Fibroblast of skin of scalp (primary cell): ENCODE results near the gene MYOZ1.
"Not testable (repeated sequence)": the region's sequence is repeated elsewhere in the genome, so short reads cannot be mapped to it uniquely, and the experiment has no call there.

ENCODE experiments used
- DNase-seq: peaks from one replicate; pipeline ENCODE4 v3.0.0-alpha.2; 2013

Gene MYOZ1

GRCh38 chr10:73647211-73647874 lies 6.1 kb upstream of the MYOZ1 start:
- DNase-seq: peak; percentile 59

DNA sequence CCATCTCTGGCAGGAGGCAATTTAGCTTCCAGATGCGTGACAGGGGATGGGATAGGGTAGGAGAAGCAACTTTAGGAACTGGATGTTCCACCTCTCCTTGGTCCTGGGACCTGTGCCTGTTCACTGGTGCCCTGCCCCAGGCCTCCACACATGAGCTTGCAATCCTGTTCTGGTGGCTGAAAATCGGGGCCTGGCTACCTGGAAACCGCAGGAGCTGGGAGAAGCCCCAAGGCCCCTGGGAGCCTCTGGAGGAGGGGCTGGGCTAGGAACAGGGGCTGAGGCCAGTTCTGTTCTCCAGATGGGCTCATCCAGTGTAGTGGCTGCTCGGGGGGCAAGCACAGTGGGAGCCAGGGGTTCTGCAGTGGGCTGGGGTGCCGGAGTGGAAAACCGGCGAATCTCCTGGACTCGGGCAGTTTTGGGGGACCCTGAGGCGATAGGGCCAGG lies 5.3 kb upstream of the MYOZ1 start:
- DNase-seq: no peak

DNA sequence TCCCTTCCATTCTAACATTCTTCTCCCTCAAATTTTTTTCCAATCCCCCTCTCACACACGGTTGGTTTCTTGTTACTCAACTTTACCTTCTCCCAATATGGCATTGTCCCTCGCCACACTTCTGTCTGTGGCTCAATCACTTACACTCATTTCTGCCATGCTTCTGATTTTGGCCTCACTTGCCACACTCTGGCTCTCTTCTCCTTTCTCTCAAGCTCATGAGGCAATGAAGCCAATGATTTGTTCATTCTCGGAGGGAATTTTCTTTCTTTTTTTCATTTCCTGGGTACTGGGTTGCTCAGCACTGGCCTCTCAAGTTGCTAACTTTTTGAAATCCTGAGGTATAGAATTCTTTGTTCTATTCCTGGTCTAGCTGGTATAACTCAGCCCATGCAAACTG lies 4.0 kb upstream of the MYOZ1 start:
- no peak for DNase-seq

DNA sequence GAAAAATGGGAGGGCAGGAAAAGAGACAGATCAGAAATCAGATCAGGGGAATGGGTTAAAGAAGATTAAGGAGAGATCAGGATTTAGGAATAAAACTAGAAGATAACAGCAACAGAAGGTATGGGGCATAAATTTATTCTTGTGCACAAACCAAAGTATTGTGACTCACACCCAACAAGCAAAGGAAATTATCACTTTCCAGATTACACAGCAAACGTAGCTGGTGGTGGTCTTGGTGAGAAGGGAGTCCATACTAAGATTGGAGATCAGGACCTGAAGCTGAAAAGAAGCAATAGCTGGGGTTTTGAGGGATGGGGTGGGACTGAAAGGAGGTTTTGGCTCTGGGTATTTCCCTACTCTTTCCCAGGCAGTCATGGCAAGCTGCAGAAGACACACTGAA lies 3.5 kb upstream of the MYOZ1 start:
- DNase-seq: no peak

GRCh38 chr10:73644015-73644743 lies 2.9 kb upstream of the MYOZ1 start:
- peak; percentile 73 for DNase-seq

GRCh38 chr10:73643362-73643761 lies 2.1 kb upstream of the MYOZ1 start:
- DNase-seq: no peak

DNA sequence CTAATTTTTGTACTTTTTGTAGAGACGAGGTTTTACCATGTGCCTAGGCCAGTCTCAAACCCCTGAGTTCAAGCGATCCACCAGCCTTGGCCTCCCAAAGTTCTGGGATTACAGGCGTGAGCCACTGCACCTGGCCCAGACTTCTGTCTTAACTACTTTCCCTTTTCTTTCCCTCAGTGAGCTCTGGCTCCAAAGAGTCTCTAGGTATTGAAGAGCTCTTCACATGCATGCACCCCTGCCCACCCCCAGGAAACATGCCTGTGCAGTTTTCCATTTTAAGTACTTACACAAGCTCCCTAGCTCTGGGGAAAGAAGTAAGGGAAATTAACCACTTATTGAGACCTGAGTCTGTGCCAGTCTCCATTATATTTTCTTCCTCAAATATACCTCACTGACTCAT lies 2.0 kb downstream of the MYOZ1 start:
- no peak for DNase-seq

DNA sequence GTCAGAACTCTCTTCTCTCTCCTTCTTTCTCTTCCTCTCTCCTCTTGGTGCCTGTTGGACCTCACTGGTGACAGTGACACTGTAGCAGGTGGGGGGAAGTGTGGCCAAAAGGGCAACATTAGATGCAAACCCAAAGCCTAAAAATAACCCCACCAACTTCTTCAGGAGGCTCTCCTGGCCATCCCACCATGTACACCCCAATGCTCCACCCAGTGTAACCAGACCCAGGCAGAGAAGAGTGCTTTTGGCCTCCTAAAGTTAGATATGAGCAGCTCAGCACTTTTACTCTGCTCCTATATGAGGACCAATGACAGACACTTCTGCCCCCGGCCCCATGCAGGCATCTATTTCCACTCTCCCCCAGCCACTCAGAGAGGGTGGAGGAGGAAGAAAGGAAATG lies 5.5 kb downstream of the MYOZ1 start:
- no peak for DNase-seq

GRCh38 chr10:73634421-73634820 lies 6.9 kb downstream of the MYOZ1 start:
- DNase-seq: no peak

- no peak for DNase-seq
Observed at GRCh38 chr10:73629165-73629564, 12.1 kb downstream of the MYOZ1 start.

DNA sequence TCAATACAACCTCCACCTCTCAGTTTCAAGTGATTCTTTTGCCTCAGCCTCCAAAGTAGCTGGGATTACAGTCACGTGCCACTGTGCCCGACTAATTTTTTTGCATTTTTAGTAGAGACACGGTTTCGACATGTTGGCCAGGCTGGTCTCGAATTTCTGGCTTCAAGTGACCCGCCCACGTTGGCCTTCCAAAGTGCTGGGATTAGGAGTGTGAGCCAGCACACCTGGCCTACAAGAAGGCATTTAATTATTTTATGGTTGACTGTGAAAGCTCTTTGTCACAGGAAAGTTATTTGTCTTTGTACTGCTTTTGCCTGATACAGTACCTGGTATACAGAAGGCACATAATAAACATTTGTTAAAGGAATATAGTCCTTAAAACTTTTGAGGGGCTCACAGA lies 12.9 kb downstream of the MYOZ1 start:
- DNase-seq: no peak

DNA sequence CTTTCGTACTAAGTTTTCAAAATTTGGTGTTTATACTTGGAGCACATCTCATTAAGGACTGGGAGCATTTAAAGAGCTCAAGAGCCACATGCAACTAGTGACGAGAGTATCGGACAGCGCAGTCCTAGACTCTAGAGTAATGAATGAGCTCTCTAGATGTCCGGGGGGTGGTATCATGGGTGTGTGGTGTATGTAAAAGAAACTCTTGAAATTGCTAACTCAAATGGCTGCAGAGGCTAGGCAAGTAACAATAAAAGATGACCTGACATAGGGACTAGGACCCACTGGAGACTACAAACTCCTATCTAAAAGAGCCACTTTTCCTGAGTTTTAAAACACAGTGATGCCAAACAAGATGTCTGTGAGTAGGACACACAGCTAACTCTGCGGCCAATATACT lies 14.0 kb downstream of the MYOZ1 start:
- no peak for DNase-seq

- peak; percentile 98 for DNase-seq
Observed at GRCh38 chr10:73625884-73626752, 15.2 kb downstream of the MYOZ1 start.

DNA sequence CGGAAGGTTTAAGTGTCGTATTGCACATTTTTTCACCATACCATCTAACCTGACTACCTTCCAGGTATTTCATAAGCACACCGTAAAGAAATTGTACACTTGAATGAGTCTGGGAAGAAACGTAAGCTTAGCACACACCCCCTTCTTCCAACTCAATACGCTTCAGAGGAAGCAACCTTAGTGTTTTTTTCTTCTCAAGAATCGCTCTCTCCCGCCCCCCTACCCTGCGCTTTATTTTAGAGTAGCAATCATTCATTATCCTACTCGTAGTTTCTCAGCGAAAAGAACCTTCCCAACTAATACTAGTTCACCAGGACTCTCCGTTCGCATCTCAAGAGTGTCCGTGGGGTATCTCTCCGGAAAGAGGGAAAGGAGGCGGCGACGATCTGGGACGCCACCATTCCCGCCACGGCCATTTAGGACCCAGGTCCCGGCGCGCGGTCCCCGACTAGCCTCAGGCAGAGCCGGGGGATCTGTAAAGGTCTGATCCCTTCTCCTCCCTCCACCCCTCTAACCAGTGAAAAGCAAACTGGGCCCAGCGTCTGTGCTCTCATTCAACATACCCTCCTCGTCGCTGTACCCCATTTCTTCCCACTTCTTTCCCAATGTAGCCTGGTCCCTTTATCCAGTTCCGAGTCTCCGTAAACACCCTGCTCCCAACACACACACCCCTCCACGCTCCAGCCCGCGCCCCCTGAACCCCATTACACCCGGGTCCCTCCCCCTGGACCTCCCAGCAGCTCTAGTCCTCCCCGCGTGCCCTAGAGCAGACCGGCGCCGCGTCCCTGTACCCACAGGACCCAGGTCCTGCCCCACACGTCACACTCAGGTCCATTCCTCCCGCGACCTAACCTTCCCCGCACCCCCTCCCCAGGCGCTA lies 16.0 kb downstream of the MYOZ1 start:
- DNase-seq: peak; percentile 12

DNA sequence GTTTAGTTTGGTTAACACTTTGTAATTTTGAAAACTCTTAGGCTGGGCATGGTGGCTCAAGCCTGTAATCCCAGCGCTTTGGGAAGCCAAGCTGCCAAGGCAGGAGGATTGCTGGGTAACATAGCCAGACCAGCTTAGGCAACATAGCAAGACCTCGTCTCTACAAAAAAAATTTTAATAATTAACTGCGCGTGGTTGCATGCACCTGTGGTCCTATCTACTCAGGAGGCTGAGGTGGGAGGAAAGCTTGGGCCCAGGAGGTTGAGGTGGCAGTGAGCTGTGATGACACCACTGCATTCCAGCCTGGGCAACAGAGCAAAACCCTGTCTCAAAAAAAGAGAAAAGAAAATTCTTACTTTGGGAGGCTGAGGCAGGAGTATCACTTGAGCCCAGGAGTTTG lies 18.2 kb downstream of the MYOZ1 start:
- DNase-seq: no peak

- DNase-seq: not testable (repeated sequence)
Observed at GRCh38 chr10:73620974-73621373, 20.3 kb downstream of the MYOZ1 start.

DNA sequence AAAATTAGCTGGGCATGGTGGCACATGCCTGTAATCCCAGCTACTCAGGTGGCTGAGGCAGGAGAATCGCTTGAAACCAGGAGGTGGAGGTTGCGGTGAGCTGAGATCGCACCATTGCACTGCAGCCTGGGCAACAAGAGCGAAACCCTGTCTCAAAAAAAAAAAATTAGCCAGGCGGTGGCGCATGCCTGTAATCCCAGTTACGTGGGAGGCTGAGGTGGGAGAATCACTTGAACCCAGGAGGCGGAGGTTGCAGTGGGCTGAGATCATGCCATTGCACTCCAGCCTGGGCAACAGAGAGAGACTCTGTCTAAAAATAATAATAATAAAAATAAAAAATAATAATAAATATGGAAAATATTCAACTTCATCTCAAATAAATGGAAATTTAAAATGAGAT lies 24.1 kb downstream of the MYOZ1 start:
- DNase-seq: not testable (repeated sequence)

DNA sequence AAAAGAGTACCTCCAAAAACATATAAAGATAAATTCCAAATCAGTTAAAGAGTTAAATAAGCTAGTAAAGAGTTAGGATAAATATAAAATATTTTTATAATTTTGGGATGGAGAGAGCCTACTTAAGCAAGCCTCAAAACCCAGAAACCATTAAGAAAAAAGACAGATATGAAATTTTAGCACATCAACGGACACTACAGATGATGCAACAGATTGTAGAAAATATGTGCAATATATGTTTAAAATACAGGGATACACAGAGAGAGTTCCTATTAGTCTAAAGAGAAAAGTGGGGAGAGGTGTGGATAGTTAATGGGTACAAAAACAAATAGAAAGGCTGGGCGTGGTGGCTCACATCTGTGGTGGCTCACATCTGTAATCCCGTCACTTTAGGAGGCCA lies 26.6 kb downstream of the MYOZ1 start:
- DNase-seq: no peak

- no peak for DNase-seq
Observed at GRCh38 chr10:73609116-73609515, 32.2 kb downstream of the MYOZ1 start.

DNA sequence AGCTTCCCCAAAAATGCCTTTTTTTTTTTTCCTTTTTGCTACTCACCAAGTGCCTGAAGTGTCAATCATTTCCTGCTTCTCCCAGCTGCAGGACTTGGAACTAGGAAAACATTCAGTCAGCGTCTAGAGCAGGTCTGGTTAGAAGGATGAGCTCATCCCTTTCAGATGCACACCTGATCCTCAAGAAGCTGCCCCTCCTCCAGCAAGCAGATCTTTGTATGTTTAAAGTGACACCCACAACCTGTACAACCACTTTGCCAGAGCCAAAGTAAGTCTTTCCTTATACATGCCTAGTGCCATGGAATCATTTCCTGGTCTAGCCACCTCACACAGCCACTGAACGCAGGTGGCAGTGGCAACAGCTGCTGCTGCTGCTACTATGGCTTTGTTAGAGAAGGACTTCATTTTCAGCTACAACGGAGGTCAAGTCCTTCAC lies 39.8 kb downstream of the MYOZ1 start:
- DNase-seq: no peak

DNA sequence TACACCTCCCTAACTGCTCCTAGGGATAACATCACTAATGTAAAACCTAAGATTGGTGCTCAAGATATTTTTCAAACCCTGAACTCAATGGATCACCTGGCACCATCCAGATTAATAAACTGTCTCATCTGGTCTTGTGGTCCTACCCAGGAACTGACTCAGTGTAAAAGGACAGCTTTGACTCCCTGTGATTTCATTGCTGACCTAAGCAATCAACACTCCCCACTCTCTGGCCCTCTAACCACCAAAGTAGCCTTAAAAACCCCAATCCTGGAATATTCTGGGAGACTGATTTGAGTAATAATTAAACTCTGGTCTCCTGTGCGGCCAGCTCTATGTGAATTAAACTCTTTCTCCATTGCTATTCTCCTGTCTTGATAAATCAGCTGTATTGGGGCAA lies 43.9 kb downstream of the MYOZ1 start:
- DNase-seq: no peak

DNA sequence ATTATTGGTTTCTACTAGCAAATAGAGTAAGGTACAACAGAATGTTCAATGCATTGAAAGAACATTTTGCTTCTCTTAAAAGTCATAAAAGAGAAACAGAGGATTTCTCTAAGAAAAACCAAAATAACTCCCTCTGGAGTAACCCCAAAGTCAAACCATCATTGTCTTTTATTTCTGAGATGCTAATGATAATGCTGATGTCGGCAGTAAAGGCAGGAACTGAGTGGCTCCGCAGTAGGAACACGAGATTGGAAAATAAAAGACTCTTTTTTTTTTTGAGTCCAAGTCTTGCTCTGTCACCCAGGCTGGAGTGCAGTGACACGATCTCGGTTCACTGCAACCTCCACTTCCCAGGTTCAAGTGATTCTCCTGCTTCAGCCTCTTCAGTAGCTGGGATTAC lies 47.5 kb downstream of the MYOZ1 start:
- no peak for DNase-seq
